Activated gamma-delta T cell (primary cell): ENCODE results near the gene TMEM18.
A peak's percentile ranks its signal among the peaks of the same experiment; 100 is the strongest.
"Not testable (repeated sequence)": the region's sequence is repeated elsewhere in the genome, so short reads cannot be mapped to it uniquely, and the experiment has no call there.

Experiments
- DNase-seq: peaks from one replicate; lab custom pipeline; 2025; lab: John Stamatoyannopoulos, UW

TMEM18 gene

DNA sequence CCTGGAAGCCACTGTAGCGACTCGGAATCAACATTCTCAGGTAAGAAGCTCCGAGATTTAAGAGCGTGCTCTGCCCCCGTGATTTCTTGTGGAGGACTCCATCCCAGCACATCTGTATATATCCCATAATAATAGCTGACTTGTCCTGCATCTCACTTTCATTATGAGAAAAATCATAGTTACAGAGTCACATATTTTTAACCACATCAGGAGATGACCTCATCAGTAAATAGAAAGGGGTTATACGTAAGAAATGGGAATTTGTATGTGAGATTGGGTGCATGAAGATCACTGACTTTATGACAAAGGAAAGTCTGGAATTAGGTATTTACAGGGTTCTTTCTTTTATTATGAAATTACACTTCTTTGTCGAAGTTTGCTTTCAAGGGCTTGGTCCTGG is 16.4 kb upstream of the TMEM18 start:
- DNase-seq: no peak

- DNase-seq: no peak
These were observed 15.6 kb upstream of the TMEM18 start for GRCh38 chr2:692767-693166.

DNA sequence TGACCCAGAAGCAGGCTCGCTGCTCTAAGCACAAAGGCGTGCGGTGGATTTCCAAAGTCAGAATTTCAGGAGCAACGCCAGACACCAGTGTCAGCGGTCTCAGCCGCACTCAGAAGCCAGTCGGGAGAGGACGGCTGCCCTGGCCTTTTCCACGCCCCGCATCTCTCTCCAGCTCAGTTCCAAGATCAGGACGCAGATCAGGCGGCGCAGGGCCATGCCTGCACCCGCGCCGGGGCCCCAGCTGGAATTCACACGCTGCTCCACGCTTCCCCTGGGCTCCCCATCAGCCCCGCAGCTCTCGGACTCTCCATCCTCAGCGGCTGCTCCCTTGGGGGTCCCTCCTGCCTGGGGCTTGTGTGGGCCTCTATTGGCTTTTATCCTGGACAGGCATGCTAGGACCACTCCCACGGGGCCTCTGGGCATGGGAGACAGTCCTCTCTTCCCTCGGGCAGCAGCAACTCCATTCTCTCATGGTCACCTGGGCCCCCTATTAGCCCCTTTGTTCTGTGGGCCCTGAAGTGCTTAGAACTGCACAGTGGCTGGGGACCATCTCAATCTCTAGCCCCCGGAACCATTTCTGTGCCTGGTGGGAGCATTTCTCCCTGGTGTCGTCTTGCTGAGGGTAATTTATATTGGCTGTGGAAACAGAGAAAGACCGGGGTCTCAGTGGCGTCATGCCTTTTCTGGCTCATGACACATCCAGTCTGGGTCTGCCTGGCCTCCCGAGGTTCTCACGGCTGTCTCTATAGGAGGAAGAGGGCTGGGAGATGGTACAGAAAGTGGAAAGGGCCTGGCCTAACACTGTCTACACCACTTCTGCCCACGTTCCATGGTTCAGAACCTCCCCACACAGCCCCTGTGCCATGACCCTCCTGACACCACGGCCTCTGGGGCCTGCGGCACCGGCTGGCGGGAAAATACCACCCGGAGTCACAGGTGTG is 14.9 kb upstream of the TMEM18 start:
- DNase-seq: no peak

- no peak for DNase-seq
These were observed 13.6 kb upstream of the TMEM18 start for GRCh38 chr2:690799-691198.

DNA sequence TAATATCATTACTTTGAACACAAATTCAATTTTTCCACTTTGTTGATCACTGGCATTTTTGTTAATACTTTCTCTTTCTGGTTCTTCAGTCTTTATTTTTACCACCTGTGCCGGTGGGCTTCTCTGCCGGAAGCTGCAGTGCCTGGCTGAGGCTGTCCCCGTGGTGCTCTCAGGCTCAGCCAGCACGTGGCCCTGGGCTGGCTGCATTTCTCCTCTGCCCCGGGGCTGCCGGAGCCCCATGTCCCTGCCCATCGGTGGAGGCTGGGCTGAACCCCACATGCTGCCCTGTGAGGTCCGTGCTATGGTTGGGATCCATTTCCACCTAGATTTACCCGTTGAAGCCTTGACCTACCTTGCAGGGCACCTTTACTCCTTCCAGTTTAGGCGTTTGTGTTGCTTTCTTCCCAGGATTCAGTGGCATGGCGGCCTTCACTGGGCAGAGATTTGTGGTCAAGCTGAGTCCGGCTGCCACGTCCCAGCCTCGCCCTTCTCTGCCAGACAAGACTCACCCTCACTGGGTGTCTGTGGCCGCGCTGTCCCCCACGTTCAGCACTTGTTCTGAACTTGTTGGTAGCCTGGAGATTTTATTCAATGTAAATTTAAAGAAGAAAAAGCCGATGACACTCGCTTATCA is 12.8 kb upstream of the TMEM18 start:
- DNase-seq: no peak

- no peak for DNase-seq
These were observed 12.0 kb upstream of the TMEM18 start for GRCh38 chr2:689237-689636.

DNA sequence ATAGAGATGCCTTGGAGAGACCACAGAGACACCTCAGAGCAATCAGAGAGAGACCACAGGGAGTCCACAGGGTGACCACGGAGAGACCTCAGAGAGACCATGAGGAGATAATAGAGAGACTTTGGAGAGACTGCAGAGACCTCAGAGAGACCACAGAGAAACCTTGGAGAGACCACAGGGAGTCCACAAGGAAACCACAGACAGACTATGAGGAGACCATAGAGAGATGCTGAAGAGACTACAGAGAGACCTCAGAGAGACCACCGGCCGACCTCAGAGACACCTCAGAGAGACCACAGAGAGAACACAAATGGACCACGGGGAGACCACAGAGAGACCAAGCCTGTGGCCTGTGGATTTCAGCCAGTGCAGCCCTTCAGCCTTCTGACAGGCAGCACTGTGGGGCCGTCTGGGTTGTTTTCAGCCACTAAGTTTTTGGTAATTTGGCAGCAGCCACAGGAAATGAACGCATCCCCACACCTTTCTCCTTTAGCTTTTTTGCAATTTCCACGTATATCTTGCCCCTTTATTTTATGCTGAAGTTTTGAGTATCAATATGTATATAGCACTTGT is 11.4 kb upstream of the TMEM18 start:
- DNase-seq: no peak

GRCh38 chr2:685421-685820 is 8.2 kb upstream of the TMEM18 start:
- DNase-seq: no peak

DNA sequence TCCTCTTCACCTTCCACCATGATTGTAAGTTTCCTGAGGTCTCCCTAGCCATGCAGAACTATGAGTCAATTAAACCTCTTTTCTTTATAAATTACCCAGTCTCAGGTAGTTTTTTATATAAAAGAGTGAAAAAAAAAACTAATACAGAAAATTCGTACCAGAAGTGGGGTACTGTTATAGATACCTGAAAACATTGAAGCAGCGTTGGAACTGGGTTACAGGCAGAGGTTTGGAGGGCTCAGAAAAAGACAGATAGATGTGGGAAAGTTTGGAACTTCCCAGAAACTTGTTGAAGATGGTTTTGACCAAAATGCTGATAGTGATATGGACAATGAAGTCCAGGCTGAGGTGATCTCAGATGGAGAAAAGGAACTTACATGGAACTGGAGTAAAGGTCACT is 7.7 kb upstream of the TMEM18 start:
- DNase-seq: not testable (repeated sequence)

DNA sequence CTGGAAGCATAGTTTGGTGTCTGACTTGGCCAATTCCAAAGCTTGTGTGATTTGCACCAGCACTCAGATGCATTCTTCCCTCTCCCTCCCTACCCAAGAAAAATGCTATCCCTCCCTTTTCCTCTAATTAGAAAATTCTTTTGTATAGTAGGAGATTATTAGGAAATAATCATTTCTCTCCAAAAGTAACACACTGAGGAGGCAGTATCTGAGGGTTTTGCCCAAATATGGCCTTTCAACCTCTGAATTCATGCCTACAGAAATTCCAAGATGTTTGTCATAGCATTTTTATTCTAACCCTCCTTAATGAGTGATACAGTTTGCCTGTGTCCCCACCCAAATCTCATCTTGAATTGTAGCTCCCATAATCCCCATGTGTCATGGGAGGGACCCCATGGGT is 5.0 kb upstream of the TMEM18 start:
- no peak for DNase-seq

DNA sequence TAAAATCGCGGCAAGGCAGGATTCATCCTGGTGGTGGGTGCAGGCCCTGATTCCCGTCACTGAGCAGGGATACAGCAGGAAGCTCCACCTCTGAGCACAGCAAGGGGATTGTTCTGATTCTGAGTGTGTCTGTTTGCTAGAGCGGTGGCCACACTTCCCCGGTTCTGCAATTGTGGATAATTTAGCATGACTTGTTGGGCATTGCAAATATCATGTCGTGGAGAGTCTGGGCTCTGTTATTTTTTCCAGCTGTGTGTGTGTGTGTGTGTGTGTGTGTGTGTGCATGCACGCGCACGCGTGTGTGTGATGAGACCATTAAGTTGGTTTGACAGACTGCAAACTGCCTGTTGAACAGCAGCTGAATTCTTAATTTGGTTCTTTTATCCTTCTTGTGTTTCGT is 4.1 kb upstream of the TMEM18 start:
- DNase-seq: no peak

GRCh38 chr2:680496-680895 is 3.3 kb upstream of the TMEM18 start:
- DNase-seq: no peak

DNA sequence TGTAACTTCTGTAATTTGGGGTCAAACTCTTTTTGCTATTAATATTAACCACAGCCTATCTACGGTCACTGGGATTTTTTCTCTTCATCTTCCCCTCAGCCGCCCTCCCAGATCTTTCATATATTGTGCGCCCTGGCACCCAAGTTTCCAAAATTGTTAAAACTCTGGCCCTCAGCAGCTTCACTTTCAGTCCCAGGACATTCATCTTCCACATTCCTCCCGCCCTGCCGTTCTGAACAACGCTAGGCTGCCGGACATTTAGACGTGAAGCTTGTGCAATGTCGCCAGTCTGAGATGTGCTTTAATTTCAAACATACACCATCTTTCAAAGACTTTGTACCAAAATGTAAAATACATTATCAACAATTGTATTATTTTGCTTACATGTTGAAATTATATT is 1.8 kb upstream of the TMEM18 start:
- DNase-seq: no peak

- no peak for DNase-seq
These were observed 849 bp upstream of the TMEM18 start for GRCh38 chr2:677959-678550.

DNA sequence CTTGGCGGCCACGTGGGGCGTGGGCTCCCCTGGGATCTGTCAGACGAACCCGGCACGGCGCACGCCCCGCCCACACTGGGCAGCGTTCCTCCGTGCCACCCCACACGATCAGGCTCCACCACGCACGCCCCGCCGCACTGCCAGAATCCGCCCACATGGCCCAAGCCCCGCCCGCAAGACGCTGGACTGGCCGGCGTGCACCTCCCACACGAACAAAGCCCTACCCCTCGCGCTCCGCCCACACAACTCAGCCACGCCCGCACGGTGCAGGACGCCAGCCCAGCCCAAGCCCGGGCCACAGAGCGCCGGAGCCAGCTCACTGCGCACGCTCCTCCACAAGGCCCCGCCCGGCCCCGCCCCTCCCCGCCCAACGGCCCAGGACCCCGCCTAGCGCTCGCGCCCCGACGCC is 555 bp downstream of the TMEM18 start:
- DNase-seq: peak; percentile 98

GRCh38 chr2:675982-676646 is 1.1 kb downstream of the TMEM18 start:
- peak; percentile 40 for DNase-seq

- no peak for DNase-seq
These were observed 1.7 kb downstream of the TMEM18 start for GRCh38 chr2:675460-675859.

- DNase-seq: no peak
These were observed 2.2 kb downstream of the TMEM18 start for GRCh38 chr2:675051-675450.

GRCh38 chr2:674321-674985 is 2.8 kb downstream of the TMEM18 start:
- DNase-seq: no peak

- DNase-seq: no peak
These were observed 3.4 kb downstream of the TMEM18 start for GRCh38 chr2:673615-674320.

- no peak for DNase-seq
These were observed 4.2 kb downstream of the TMEM18 start for GRCh38 chr2:673016-673415.
